Jurkat, Clone E6-1 (cell line): ENCODE measurements around the gene SPOP.

ENCODE experiments used
- DNase-seq: peaks from one replicate; pipeline ENCODE4 v3.0.0-alpha.2; 2011; ENCODE audit warnings: low read depth, low spot score
- H3K4me3 ChIP-seq: 2 replicates; pipeline ENCODE4 v1.5.1; 2011; ENCODE audit warnings: mild to moderate bottlenecking, low read length, control low read depth, moderate library complexity

Gene SPOP

DNA sequence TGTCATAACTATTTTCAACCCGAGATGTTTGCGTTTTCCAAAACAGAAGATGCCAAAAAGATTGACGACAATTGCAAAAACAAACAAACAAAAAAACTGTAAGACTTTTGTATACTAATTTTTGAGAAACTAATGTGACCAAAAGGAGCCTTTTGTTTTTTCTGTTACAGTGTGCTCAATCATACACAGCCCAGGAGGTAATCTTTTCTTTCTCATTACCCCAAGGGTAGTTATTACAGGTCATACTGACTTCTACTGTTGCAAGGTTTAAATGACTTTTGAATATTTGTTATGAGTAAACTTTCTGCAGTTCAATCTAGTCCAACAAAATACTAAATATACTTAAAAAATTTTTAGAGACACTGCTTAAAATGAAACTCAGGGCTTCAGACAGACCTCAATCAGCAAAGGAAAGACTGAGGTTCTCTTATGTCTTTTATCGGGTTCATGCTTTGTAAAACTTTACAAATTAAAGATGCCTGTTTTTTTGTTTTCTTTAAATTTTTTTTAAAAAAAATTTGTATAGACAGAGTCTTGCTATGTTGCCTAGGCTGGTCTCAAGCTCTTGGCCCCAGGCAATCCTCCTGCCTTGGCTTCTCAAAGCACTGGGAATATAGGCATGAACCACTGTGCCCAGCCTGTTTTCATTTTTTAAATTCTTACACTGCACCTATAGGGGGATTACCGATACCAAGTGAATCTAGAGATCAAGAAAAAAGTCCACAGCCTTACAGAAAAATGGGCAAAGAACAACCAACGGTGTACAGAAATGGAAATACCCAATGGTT lies 47.6 kb downstream of the SPOP start:
- no peak for DNase-seq
- no peak overlapping the region for H3K4me3 ChIP-seq

DNA sequence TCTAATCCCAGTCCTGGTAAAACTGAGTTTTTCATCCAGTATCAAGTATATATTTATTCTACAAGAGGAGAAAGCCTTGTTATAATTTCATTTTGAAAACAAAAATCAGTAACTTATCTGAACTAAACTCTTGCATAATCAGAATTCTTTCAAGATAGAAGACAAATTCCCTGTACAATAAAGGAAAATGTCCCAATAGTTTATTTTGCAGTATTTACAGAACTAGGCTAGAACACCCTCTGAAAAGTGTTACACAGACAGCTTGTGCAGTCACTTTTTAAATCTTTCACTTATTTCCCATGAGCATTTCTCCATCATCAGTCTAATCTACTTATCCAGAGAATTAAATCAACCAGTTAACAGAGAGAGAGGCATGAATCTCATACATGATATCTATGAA lies 48.5 kb downstream of the SPOP start:
- H3K4me3 ChIP-seq: no peak overlapping the region
- no peak for DNase-seq

DNA sequence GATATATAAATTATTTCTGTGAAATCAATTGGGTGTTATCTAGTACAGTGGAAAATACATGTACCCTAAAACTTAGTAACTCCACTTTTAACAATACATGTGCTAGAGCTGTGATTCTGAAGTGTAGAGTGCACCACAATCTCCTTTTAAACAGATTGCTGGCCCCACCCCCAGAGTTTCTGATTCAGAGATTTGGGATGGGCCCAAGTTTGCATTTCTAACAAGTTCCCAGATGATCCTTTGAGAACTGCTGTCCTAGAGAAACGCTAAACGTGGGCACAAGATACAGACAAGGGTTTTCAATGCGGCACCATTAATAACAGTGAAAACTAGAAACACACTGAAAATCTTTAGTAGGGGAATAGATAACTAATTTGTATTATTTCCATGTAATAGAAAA lies 53.0 kb downstream of the SPOP start:
- no peak for DNase-seq
- H3K4me3 ChIP-seq: no peak overlapping the region

DNA sequence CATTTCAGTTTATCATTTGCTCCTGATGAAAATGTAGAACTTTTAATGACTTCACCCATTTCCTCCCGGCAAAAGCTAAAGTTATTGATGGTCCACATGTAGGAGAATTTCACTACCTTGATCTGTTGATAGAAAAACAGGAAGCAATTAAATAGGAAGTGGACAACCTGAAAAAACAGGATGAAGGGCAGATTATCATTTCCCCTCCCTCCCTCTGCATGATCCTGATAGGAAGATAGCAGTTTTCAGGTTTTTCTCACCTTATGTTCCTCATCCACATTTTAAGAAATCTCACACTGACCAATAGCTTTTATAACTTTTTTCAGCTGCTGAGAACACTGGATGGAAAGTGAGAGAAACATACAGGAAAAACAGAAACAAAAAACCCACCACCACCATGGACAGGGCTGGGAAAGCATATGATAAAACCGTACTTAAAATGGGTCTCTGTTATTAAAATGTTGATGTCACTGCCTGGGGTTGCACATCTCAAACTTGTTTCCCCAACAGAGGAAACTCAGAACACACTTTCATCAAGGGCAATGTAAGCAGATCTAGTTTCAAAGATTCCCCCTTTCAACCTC lies 55.9 kb downstream of the SPOP start:
- no peak overlapping the region for H3K4me3 ChIP-seq
- no peak for DNase-seq

DNA sequence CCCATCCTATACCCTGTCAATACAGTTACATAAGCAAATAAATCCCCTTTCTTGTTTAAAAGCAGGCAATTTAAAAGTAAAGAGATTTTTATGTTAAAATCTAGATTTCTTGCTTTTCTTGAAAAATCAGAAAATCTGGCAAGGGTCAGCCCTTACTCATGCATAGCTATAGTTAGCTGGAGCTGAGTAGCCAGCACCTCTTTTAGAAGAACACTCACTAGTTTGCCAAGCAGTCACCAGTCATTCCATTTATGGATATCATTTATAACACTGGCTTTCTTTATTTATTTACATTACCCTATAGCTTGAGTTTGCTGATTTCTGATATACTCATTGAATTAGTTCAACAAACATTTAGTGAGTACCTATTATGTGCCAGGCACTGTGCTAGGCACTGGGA lies 56.5 kb downstream of the SPOP start:
- H3K4me3 ChIP-seq: no peak overlapping the region
- DNase-seq: no peak

DNA sequence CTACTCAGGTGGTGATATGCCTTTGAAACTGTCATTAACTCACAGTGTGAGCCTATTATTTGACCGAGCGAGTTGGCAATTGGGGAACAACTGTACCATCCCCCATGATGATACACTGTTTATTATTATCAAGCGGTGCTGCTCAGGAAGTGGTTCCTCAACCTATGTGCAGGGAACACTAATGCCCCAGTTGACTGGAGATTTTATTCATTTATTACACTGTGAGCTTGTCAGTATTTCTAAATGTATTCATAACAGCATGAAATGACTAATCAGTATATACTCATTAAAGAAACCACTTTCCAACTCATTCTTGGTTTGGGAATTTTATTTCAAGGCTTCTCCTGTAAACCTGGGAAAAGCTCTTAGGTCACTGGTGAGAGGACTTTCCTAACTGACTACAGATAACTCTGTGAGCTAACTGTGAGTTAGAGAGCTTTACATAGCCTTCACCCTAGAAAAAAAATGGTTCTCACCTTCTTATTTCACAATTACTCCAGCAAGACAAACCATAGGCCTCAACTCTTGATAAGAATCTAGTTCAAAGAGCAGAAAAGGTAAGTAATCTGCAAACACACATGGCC lies 59.8 kb downstream of the SPOP start:
- no peak overlapping the region for H3K4me3 ChIP-seq
- DNase-seq: no peak

DNA sequence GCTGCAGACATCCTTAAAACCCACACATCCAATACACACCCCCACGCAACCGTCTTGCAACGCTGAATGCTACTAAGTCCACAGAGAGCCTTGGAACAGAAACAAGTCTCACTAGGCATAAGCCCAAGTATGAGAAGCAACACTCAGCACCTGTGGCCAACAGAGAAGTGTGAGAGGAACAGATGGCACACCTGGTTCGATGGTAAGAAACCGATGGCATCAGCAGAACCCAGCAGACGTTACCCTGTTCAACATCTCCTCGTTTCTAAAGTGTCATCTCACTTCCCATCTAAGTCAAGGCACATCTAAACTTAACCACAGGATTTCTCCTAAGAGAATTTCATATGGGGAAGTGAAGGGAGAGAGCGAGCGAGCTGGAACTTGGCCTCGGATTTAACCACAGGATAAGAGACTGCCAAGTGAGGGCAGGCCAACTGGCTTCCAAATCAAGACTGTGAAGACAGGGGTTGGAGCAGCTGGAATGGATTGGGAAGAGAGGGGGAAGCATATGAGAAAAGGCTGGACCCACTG lies 61.2 kb downstream of the SPOP start:
- no peak for DNase-seq
- no peak overlapping the region for H3K4me3 ChIP-seq

DNA sequence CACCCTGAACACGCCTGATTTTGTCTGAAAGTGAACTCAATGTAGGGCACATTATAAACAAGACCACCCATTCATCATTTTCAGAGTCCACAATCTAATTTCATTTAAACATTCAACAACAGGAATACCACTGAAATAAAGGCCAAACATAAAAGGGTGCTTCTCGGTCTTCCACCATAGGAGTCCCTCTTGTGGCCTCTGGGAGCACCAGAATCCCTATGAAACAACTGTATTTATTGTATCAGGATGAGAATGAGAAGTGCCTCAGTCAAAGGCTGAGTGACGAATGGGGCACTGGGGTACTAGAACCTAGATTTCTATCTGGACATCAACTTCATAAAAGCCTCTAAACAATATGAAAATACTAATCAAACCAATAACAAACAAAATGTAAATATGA lies 61.8 kb downstream of the SPOP start:
- no peak for DNase-seq
- no peak overlapping the region for H3K4me3 ChIP-seq

DNA sequence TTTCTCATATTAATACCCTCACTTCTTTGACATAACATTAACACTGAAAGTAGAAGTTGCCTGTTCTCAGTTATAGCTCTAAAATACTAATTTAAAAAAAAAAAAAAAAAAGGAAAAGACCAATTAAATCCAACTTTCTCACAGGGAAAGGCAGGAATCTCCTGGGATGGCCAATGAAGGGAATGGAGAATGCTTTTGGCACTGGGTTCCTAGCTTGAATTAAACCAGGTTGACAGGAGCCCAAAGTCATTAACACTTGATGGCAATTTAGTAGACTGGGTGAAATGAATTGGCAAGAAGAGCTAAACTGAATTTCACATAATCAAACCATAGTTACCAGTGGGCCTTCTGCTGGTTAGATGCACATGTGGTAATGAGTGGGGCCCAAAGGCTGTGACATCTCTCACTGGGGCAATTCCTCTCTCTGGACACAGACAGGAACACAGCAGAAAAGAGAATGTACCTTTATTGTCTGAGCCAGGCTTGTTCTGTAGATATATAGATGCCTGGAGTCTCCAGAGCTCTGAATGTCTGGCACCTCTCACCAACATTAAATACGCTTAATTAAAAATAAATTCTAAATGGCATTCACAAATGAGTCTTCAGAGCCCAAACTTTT lies 64.6 kb downstream of the SPOP start:
- DNase-seq: no peak
- H3K4me3 ChIP-seq: no peak overlapping the region

- no peak for DNase-seq
- H3K4me3 ChIP-seq: no peak overlapping the region
Observed at GRCh38 chr17:49612726-49613125, 65.2 kb downstream of the SPOP start.

DNA sequence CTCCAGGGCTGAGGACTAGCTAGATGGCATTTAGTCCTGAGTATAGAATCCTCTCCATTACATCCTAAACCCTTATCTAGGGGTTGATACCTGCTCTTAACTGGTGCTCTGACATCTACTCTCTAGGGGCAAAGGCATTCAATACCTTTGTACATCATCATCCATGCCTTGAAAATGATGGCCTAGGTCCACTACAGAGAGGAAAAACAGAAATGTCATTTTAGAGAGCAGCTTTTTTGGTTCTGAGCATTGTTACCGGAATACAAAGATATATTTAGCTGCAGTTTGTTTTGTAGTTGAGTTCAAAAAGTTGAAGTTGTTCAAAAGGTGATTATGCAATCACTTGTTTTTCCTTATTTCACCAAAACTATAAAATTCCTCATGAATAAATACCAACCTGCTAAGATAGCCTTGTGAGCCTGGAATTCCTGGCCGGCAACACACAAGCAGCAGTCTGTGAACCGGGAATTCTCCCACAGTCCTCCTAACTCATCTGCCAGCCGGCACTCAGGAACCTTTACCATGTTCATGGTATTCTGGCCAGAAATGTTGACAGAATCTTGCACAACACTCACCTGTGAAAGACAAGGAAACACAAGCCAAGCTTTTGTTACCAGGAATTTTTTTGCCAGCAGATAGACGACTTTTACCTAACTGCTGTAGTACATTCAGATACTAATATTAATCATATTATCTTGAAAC lies 66.9 kb downstream of the SPOP start:
- no peak for DNase-seq
- no peak overlapping the region for H3K4me3 ChIP-seq

DNA sequence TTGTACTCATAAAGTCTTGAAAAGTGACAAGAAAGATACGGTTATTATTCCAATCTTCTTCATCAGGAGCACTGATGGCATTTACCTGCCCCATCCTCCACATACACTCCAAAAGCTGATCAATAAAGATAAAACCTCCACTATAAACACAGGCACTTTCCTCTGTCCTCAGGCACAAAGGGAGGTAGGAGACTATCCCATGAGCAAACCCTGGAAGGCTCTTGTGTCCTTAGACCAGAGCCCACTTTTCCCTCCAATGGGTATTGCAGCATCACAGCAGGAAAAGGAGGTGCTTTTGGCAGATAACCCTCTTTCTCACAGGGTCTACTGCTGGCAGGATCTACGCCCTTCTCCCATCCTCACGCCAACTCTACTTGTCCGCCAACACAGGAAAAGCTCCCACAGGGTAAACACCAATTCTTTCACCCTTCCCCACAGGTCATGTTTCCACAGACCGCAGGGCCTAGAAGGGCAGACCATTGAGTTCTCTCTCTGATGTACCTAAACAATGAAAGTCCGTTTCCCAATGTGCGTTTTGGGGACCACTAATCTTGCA lies 73.5 kb downstream of the SPOP start:
- no peak for DNase-seq
- no peak overlapping the region for H3K4me3 ChIP-seq

- no peak overlapping the region for H3K4me3 ChIP-seq
- no peak for DNase-seq
Observed at GRCh38 chr17:49603720-49604119, 74.2 kb downstream of the SPOP start.

GRCh38 chr17:49603238-49603637 lies 74.7 kb downstream of the SPOP start:
- DNase-seq: no peak

DNA sequence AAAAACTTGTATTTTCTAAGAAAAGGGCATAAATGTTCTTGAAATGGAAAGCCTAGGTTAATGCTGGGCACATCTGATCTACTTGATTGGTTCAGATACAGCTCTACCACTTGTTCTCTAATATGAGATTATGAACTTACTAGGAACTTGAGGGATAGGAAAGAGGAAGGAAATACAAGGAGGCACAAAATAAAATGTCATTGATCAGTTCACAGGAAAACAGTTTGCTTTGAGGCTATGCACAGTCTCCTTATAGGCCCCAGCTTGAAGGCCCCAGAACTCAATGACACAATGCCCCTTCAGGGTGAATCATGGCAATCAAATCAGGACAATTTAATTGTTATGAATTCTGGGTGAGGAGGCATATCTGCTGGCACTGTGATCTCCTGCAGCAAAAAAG lies 75.1 kb downstream of the SPOP start:
- DNase-seq: no peak
- no peak overlapping the region for H3K4me3 ChIP-seq

More at GRCh38 chr17:49603238-49603637, 74.7 kb downstream of the SPOP start:
- no peak overlapping the region for H3K4me3 ChIP-seq

DNA sequence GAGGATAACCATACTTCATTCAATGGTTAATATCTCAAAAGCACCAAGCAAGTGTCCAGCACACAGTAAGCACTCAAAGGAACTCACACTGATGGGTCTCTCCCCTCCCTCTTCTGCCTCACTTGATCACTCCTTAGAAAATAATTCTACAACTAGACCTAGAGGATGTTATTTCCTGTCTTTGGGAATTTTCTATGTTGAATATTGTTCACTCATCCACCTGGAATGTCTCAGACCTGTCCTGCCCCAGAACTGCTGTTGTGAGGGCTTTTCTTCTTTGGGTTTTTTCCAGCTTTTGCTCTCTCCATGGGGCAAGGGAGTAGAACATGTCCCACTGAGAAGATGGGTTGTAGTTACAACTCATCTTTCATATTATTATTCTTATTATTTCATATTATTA lies 76.9 kb downstream of the SPOP start:
- no peak for DNase-seq
- H3K4me3 ChIP-seq: no peak overlapping the region

DNA sequence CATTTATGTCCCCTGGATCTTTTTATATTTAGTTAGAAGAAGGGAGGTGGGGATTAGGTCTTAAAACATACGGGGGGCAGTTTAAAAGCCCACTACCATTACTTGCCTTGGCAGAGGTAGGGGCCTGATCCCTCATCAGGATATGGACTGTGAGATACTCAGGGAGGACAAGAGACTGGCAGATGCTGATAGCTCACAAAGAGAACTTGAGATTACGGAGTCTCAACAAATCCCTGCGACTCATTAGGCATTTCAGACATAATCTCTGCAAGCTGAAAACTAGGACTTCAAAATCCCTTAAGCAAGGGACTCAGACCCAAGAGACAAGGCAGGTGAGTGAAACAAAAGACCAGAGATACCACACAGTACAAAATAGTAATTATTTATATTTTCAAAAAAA lies 79.0 kb downstream of the SPOP start:
- DNase-seq: no peak
- no peak overlapping the region for H3K4me3 ChIP-seq

DNA sequence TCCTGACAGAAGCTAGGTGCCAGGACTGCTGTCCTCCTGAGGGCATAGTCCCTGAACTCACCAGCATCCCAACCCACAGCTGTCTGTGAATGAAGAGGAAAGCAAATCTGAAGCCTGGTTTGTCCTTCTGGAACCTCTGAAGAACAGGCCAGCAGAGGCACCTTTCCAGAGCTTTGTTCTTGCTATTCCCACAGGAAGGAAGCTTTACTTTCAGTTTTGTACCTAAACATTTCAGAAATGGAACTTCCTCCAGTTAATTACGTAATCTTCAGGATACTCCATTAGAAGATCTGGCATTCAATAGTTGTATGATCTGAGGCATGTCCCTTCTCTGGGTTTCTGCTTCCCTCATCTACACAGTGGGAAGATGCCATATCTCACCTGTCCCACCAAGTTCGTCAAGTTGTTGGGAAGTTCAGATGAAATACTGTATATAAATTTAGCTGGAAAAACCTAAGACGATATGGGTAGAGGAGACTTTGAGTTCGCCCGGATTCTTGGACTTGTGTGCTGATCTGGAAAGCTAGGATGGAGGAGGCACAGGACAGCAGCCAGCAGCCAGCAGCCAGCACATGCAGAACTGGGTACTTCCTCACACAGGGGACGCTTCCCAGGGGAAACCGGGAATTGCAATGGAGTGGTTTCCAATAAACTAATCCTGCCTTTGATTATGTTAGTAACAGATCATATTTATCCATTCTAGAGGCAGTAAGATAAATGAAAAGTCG lies 79.8 kb downstream of the SPOP start:
- no peak overlapping the region for H3K4me3 ChIP-seq
- no peak for DNase-seq

GRCh38 chr17:49597436-49597835 lies 80.5 kb downstream of the SPOP start:
- no peak for DNase-seq
- H3K4me3 ChIP-seq: no peak overlapping the region
